ENCODE results near the gene ANKRD36C. TPM values are rescaled to one million over a fixed set of nuclear protein-coding genes. Genes with fewer than 3 reads are reported as not detected.
"Not testable (repeated sequence)": the region's sequence is repeated elsewhere in the genome, so short reads cannot be mapped to it uniquely, and the experiment has no call there.

Gene ANKRD36C
- total and polyA plus RNA-seq, 2 of the 4 experiments (the other 2 are of a cell fraction) = 2.2 to 27.1 TPM

GRCh38 chr2:96024336-96025193 lies 32.9 kb upstream of the ANKRD36C start:
- in situ Hi-C loops (cut with MboI; ENCODE audit: low sequenced_read_pairs) = loop anchor here (25.0 kb wide), 4 partner anchors 88 to 488 kb away; partner anchors contain the start of genes ADRA2B, CIAO1, NEURL3 and TMEM127
- no peaks in the 10 kb centered on the region for H3K9me1 ChIP-seq (ENCODE audit: insufficient read depth, low read length)
- POLR2A ChIA-PET (ENCODE audit: unreplicated experiment) = no interaction called here

GRCh38 chr2:96023701-96024100 lies 32.1 kb upstream of the ANKRD36C start:
- H3K4ac ChIP-seq (ENCODE audit: low read depth, low read length); H4K5ac ChIP-seq (ENCODE audit: low read depth, low read length); POLR2A ChIA-PET (ENCODE audit: unreplicated experiment); H3K18ac ChIP-seq (ENCODE audit: low read depth, low read length); H3K79me1 ChIP-seq (ENCODE audit: low read depth in 1 of 2, low read length in 2 of 2); H3K27ac ChIP-seq (ENCODE audit: insufficient read depth, low read length); H3K9me3 ChIP-seq (ENCODE audit: control insufficient read depth, insufficient read depth, low read length); intact Hi-C loops (cut with micrococcal nuclease); H3K36me3 ChIP-seq (ENCODE audit: control insufficient read depth, insufficient read depth, low read length); H3K4me1 ChIP-seq (ENCODE audit: control insufficient read depth, insufficient read depth, low read length); CTCF ChIA-PET; H2AK9ac ChIP-seq (replicated peaks; ENCODE audit: low read depth, low read length, poor library complexity); H3K56ac ChIP-seq (ENCODE audit: extremely low read depth, insufficient read depth, low read length); H2AFZ ChIP-seq (replicated peaks; ENCODE audit: low read length, poor library complexity); H3K9me1 ChIP-seq (ENCODE audit: insufficient read depth, low read length); H3K4me2 ChIP-seq (ENCODE audit: low read depth, low read length); H3K23ac ChIP-seq (ENCODE audit: low read depth, low read length); H2BK20ac ChIP-seq (ENCODE audit: low read depth, low read length); H2BK120ac ChIP-seq (ENCODE audit: low read depth, low read length); H4K20me1 ChIP-seq (ENCODE audit: insufficient read depth, low read length); BruUV-seq (replicated peaks); H2BK15ac ChIP-seq (ENCODE audit: low read depth, low read length); DNase-seq; H2AK5ac ChIP-seq (ENCODE audit: low read depth, low read length); H3K4me3 ChIP-seq (ENCODE audit: insufficient read depth, low read depth, low read length); H2BK5ac ChIP-seq (ENCODE audit: low read depth, low read length, poor library complexity, severe bottlenecking); H4K8ac ChIP-seq (ENCODE audit: low read depth in 2 of 2, low read length in 2 of 2); ATAC-seq (ENCODE audit: low read depth); H3K9ac ChIP-seq (ENCODE audit: low read depth, low read length); dilution Hi-C loops (cut with HindIII; ENCODE audit: low sequenced_read_pairs, unreplicated experiment); H3K14ac ChIP-seq (replicated peaks; ENCODE audit: low read depth, low read length); H3K27me3 ChIP-seq (ENCODE audit: control insufficient read depth, insufficient read depth, low read length); H4K91ac ChIP-seq (ENCODE audit: insufficient read depth, low read depth, low read length): not testable (repeated sequence)
- in situ Hi-C loops (cut with MboI; ENCODE audit: low sequenced_read_pairs) = loop anchor here (25.0 kb wide), 4 partner anchors 89 to 489 kb away; partner anchors contain the start of genes ADRA2B, CIAO1, NEURL3 and TMEM127
- WGBS, 2 experiments (ENCODE audit: extremely low coverage in 2 of 2, insufficient read length in 1 of 2) = no CpG with 5 or more reads among the region's 7 CpGs

More at GRCh38 chr2:96024336-96025193, 32.9 kb upstream of the ANKRD36C start:
- no peak overlapping the region for H2AK5ac ChIP-seq (ENCODE audit: low read depth, low read length)
- H2BK5ac ChIP-seq (ENCODE audit: low read depth, low read length, poor library complexity, severe bottlenecking) = no peak overlapping the region
- no peak overlapping the region for H2BK120ac ChIP-seq (ENCODE audit: low read depth, low read length)
- no TSS peak for BruUV-seq (replicated peaks)
- no peak overlapping the region for H2BK20ac ChIP-seq (ENCODE audit: low read depth, low read length)
- dilution Hi-C loops (cut with HindIII; ENCODE audit: low sequenced_read_pairs, unreplicated experiment) (no loop called here), intact Hi-C loops (cut with micrococcal nuclease) (no loop called here)
- H3K14ac ChIP-seq (replicated peaks; ENCODE audit: low read depth, low read length) = no peak overlapping the region
- no peaks in the 10 kb centered on the region for H3K4me1 ChIP-seq (ENCODE audit: control insufficient read depth, insufficient read depth, low read length)
- no peak overlapping the region for H2BK15ac ChIP-seq (ENCODE audit: low read depth, low read length)
- H4K5ac ChIP-seq (ENCODE audit: low read depth, low read length) = no peak overlapping the region
- DNase-seq (no peak), ATAC-seq (ENCODE audit: low read depth) (no peak)
- no peak overlapping the region for H3K4me3 ChIP-seq (ENCODE audit: insufficient read depth, low read depth, low read length)
- no peak overlapping the region for H3K18ac ChIP-seq (ENCODE audit: low read depth, low read length)
- no peaks in the 10 kb centered on the region for H3K9me3 ChIP-seq (ENCODE audit: control insufficient read depth, insufficient read depth, low read length)
- TF ChIP-seq NFE2L2 (IDR thresholded peaks at IDR 0.05; ENCODE audit: low read depth, low read length) = no peak
- no peak for TF ChIP-seq SMC3 (IDR thresholded peaks at IDR 0.05; ENCODE audit: low read depth, low read length)
- no peak for TF ChIP-seq RAD21 (IDR thresholded peaks at IDR 0.05; ENCODE audit: low read length)
- no peak for TF ChIP-seq POLR2A (IDR thresholded peaks at IDR 0.05; ENCODE audit: low read depth, low read length)
- H3K23ac ChIP-seq (ENCODE audit: low read depth, low read length) = no peak overlapping the region
- H3K36me3 ChIP-seq (ENCODE audit: control insufficient read depth, insufficient read depth, low read length) = no peaks in the 10 kb centered on the region
- no peak overlapping the region for H2AK9ac ChIP-seq (replicated peaks; ENCODE audit: low read depth, low read length, poor library complexity)
- H3K27me3 ChIP-seq (ENCODE audit: control insufficient read depth, insufficient read depth, low read length) = no peaks in the 10 kb centered on the region
- H4K91ac ChIP-seq (ENCODE audit: insufficient read depth, low read depth, low read length) = no peak overlapping the region
- no peak overlapping the region for H3K4me2 ChIP-seq (ENCODE audit: low read depth, low read length)
- 93% methylated on average over 6 of the region's 27 CpGs; no CpG with 5 or more reads in 1 of the 2 experiments for WGBS, 2 experiments (ENCODE audit: extremely low coverage in 2 of 2, insufficient read length in 1 of 2)
- CTCF ChIA-PET = no interaction called here
- no peak overlapping the region for H2AFZ ChIP-seq (replicated peaks; ENCODE audit: low read length, poor library complexity)
- no peaks in the 10 kb centered on the region for H4K20me1 ChIP-seq (ENCODE audit: insufficient read depth, low read length)
- no peak overlapping the region for H3K27ac ChIP-seq (ENCODE audit: insufficient read depth, low read length)
- H3K79me1 ChIP-seq (ENCODE audit: low read depth in 1 of 2, low read length in 2 of 2) = no peaks in the 10 kb centered on the region
- H3K4ac ChIP-seq (ENCODE audit: low read depth, low read length) = no peak overlapping the region
- no peak overlapping the region for H3K9ac ChIP-seq (ENCODE audit: low read depth, low read length)
- H4K8ac ChIP-seq (ENCODE audit: low read depth in 2 of 2, low read length in 2 of 2) = no peak overlapping the region
- H3K56ac ChIP-seq (ENCODE audit: extremely low read depth, insufficient read depth, low read length) = no peak overlapping the region
